HG03066 (cell line): Measurements from ENCODE around the gene VWA3B.
"Not testable (repeated sequence)": the region's sequence is repeated elsewhere in the genome, so short reads cannot be mapped to it uniquely, and the experiment has no call there.

Source experiments
- ATAC-seq: cut with Tn5 transposase; IDR thresholded peaks from one replicate; pipeline ENCODE4 v1.9.1; 2021; ENCODE audit warnings: low read depth; ENCODE audit not compliant: unreplicated experiment

VWA3B gene

GRCh38 chr2:98236935-98237334 lies 150.0 kb downstream of the VWA3B start:
- ATAC-seq: no peak

GRCh38 chr2:98240786-98241398 lies 153.9 kb downstream of the VWA3B start:
- no peak for ATAC-seq

- no peak for ATAC-seq
Measured at GRCh38 chr2:98241592-98241991, 154.6 kb downstream of the VWA3B start.

GRCh38 chr2:98242003-98242402 lies 155.0 kb downstream of the VWA3B start:
- no peak for ATAC-seq

- ATAC-seq: no peak
Measured at GRCh38 chr2:98245491-98245890, 158.5 kb downstream of the VWA3B start.

- no peak for ATAC-seq
Measured at GRCh38 chr2:98247383-98247782, 160.4 kb downstream of the VWA3B start.

GRCh38 chr2:98252038-98252773 lies 165.2 kb downstream of the VWA3B start:
- no peak for ATAC-seq

GRCh38 chr2:98253461-98254070 lies 166.6 kb downstream of the VWA3B start:
- no peak for ATAC-seq

GRCh38 chr2:98254504-98255059 lies 167.6 kb downstream of the VWA3B start:
- ATAC-seq: no peak

GRCh38 chr2:98258906-98259305 lies 171.9 kb downstream of the VWA3B start:
- ATAC-seq: no peak

GRCh38 chr2:98263362-98263761 lies 176.4 kb downstream of the VWA3B start:
- ATAC-seq: no peak

- not testable (repeated sequence) for ATAC-seq
Measured at GRCh38 chr2:98268225-98268624, 181.3 kb downstream of the VWA3B start.

- ATAC-seq: no peak
Measured at GRCh38 chr2:98269274-98269673, 182.3 kb downstream of the VWA3B start.

GRCh38 chr2:98269830-98270229 lies 182.9 kb downstream of the VWA3B start:
- no peak for ATAC-seq

GRCh38 chr2:98277162-98277859 lies 190.3 kb downstream of the VWA3B start:
- no peak for ATAC-seq

- no peak for ATAC-seq
Measured at GRCh38 chr2:98278074-98278473, 191.1 kb downstream of the VWA3B start.

- ATAC-seq: no peak
Measured at GRCh38 chr2:98280376-98281102, 193.6 kb downstream of the VWA3B start.

- ATAC-seq: no peak
Measured at GRCh38 chr2:98281607-98282006, 194.6 kb downstream of the VWA3B start.

- ATAC-seq: no peak
Measured at GRCh38 chr2:98282109-98282508, 195.1 kb downstream of the VWA3B start.

GRCh38 chr2:98293030-98293429 lies 206.1 kb downstream of the VWA3B start:
- ATAC-seq: no peak
